ENCODE data around the gene SMIM44.
"Not testable (repeated sequence)": the region's sequence is repeated elsewhere in the genome, so short reads cannot be mapped to it uniquely, and the experiment has no call there.

SMIM44 gene

DNA sequence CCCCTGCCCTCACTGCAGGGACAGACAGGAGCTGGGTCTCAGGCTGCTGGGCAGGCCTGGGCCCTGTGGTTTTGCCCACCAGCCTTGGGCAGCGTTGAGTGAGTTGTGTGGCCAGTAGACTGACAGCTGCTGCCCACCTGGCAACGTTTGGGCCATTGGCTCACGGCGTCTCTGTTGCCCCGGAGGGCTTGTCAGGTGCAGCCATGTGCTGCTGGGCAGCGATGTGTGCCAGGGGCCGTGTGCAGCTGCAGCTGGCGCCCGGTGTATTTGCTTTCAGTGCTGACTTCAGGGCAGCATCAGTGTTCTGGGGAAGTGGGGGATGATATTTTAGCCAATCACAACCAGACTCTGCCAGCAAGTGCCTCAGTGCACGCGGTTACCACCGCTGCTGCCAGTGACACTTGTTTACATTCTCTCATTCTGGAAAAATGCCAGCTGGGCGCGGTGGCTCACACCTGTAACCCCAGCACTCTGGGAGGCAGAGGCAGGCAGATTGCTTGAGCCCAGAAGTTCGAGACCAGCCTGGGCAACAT is 33.5 kb upstream of the SMIM44 start:
- DNase-seq: peak; percentile 32

DNA sequence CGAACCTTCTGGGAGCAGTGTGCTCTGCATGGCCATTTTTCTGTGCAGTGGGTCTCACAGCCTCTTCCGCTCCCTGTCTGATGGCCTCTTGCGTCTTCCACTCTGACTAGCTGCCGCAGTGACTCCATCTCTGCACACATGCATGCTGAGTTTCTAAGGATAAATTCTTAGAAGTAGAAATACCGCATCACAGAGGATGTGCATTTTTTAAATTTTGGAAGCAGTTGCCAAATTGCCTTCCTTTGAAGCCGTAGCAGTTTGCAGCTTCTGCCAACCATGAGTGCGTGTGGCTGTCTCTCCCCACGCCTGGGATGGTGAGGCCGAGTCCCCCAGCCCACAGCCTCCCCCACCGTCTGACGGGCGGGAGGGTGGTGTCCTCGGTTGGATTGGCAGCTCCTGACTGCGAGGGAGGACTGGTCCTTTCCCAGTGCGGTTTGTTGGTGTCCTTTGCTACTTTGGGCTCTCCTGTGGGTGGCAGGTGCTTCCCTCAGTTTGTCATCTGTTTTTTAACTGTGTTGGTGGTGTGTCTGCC is 32.7 kb upstream of the SMIM44 start:
- DNase-seq: no peak

DNA sequence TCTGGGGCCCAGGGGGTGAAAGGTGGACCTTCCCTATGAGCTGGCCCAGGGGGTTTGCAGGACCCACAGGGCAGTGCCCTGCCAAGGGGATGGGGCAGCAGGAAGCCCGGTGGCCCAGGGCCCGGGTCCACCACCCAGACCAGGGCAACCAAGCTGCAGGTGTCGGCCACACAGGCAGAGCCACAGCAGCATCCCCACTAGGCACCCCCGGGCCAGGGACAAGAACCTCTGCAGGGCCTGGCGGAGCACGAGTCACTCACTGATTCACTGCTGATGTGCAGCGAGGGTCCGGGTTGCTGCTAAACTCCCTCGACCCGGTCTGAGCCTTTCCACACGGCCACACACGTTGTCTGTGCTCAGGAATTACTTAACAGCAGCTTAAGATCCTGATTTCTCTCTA is 31.7 kb upstream of the SMIM44 start:
- DNase-seq: no peak

DNA sequence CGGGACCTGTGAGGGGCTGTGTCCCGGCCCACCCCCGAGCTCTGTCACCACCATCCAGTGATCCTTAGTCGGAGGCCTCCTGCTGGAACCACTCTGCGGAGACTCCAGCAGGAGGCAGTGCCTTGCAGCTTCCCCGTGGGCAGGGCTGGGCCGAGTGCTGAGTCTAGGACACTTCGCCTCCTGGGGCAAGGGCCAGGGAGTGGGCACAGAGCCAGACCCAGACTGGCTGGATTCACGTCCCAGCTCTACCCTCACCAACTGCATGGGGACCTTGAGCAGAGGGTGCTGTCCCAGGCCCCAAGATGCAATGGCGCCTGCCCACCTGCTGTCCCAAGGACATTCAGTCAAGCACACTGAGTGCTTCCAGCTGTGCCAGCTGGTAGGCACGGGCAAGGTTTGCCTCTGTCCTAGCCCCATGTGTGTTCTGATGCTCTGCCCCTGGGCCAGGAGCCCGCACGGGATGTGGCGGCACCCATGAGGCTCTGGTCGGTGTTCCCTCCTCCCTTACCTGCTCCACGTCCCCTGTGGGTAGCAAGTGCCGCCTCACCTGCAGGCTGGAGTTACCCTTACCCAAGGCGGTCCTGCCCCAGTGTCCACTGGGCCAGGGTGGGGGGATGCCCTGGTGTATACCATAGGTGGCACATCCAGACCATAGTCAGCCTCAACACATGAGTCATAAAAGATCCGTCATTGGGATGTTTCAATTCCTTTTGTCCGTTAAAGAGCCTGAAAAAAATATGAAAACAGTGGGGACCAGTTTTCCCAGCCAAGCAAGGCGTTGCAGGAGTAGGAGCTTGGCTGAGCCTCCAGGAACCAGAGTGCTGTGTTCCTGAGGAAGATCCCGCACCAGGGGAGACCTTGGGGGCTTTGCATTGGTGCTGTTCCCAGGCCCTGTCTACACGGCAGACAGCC is 30.2 kb upstream of the SMIM44 start:
- DNase-seq: no peak

DNA sequence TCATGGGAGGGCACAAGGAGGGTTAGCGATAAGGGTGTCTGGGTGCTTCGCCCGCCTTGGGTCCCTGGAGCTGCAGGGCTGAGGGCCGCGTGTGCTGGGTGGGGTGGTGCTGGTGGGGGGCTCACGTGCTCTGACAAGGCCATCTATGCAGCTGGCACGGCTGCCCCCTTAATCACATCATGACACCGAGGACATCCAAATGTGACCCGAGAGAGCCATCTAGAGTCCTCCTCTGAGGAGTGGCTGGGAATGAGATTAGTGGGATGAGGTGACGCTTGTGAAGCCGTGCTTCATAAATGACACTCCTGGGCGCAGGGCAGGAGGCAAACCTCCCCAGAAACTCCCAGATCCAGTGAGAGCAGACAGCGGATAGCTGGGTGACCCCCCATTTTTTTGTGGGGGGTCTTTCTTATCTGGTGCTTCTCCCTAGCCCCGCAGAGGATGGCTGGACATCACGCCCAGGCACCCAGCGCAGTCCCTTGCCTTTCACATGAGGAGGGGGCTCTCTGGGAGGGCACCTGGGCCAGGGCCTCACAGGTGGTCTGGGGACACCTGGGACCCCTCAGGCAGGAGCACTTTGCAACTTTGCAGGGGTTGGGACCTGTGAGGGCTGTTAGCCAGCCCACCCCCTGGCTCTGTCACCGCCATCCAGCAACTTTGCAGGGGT is 29.5 kb upstream of the SMIM44 start:
- no peak for DNase-seq

DNA sequence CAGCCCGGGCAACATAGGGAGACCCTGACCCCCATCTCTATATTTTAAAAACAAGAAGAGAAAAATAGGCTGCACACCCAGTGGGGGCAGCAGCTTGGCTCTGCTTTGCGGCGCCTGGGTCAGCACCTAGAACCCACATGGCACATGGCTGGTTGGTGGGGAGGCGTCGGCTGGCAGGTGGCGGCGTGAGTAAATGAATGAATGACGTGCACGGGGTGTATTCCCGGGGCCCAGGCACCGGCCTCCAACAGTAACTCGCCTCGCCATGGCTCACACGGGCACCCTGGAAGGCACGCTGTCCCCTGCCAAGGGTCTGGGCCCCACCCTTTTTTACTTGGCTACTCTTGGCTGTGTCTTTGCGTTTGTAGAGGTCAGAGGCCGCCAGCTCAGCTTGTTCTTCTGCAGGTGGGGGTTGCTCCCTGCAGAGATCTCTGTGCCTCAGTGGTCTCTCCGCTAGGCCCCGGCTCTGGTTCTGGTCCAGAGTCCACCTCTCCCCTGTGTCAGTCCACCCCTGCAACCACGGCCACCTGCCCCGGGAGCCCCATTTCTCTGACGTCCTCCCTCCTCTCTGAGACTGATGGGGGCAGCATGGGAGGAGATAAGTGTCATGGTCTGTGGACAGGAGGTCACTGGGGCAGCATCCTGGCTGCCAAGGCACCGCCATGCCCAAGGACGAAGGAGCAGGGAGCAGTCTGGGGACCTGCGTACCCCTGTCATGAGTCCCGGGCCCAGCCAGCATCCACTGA is 28.4 kb upstream of the SMIM44 start:
- DNase-seq: no peak

DNA sequence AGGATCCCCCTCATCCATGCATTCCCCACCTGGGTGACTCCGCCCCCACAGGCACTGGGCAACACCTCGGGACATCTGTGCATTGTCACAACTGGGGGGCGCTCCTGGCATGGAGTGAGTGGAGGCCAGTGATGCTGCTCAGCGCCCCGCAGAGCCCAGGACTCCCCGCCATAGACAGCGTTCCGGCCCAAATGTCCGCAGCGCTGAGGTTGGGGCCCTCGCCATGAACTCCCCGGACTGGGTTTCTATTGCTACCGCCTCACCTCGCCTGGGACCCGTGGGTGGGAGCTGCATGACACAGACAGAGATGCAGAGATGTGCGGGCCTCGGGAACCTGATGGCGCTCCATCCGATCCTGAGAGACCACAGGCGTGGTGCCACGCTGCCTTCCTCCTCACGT is 27.5 kb upstream of the SMIM44 start:
- no peak for DNase-seq

DNA sequence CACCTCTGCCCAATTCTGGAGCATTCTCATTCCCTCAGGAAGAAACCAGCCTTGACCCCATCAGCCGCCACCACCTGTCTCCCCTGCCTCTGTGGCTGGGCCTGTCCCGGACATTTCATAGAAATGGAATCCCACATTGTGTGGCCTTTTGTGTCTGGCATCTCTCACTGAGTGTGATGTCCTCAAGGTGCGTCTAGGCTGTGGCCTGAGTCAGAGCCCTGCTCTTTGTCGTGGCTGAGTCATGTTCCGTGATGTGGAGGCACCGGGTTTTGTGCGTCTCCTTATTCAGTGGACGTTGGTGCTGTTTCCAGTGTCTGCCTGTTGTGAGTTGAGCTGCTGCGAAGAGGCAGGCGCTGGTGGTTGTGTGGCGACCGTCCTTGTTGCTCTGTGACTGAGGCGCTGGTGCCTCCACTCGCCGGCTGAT is 26.3 kb upstream of the SMIM44 start:
- peak; percentile 65 for DNase-seq

DNA sequence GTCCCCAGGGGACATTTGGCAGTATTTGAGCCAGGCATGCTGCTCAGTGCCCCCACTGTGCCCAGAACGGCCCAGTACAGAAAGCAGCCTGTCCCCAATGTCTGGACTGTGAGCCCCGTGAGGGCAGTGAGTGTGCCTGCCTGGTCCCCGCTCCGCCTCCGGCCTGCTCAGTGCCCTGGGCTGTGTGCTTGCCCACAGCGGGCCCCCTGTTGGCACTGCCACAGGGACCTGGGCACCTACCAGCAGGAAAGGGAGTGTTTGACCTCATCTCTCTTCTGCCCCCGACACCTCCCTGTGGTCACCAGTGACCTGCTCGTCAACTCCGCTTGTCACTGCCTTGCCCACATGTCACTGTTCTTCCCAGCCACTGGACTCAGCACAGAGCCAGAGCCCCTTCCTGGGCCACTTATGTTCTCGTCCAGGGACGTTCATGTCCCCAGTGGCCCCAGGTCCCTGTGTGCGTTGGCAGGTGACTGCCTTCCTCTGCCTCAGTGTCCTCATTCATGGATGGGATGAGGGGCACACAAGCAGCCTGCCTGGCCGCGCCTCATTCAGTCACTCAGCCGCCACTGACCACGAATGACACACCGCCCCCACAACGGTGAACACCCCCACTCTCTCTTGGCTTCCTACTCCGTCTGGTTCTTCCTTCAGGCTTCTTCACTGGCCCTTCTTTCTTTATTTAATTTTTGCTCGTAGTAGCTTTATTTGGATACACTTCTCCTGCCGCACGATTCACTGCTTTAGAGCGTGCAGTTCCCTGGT is 25.7 kb upstream of the SMIM44 start:
- peak; percentile 28 for DNase-seq

DNA sequence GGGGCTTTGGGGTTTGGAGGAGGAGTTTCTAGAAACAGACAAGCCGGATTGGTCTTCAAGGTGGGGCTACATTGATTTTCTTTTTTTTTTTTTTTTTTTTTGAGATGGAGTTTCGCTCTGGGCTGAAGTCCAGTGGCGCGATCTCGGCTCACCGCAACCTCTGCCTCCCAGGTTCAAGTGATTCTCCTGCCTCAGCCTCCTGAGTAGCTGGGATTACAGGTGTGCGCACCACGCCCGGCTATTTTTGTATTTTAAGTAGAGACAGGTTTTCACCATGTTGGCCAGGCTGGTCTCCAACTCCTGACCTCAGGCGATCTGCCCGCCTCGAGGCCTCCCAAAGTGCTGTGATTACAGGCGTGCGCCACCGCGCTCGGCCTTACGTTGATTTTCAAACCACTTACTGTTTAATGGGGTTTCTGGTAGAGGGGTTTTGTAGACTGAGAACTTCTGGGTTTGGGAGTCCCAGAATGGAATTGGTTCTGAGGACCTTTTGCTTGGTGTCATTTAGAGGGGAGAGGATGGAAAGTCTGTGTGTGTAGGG is 24.9 kb upstream of the SMIM44 start:
- not testable (repeated sequence) for DNase-seq

DNA sequence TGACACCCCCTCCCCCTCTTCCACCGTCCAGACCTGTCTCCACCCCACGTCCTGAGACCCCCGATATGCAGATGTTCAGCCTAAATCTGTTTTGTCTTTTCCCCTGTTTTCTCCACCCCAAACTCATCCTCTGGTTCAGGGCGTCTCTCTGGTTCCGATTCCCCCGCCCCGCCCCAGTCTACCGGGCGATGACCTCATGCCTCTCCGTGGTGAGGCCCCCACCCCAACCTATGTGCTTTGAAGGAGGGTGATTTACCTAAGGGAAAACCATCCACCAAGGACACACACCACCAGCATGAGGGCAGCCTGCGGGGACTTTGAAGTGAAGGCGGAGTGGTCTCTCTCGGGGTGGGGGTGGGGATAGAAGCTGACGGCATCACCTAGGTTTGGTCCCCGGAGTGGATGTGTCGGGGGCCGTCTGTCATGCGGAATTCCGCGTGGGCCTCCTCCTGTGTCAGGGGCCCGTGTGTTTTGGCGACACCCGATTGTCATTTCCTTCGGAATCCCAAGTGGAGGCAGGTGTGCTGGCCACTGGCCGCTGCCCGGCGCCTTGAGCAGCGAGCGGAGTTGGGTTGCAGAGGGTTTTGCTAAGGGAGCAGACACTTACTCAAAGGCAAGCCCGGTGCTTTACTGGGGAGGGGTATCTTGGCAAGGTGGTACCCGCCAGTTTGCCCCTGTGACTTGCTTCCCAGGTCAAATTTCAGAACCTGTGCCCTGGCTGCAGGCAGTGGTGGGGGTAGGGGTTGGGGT is 24.3 kb upstream of the SMIM44 start:
- DNase-seq: peak; percentile 50

DNA sequence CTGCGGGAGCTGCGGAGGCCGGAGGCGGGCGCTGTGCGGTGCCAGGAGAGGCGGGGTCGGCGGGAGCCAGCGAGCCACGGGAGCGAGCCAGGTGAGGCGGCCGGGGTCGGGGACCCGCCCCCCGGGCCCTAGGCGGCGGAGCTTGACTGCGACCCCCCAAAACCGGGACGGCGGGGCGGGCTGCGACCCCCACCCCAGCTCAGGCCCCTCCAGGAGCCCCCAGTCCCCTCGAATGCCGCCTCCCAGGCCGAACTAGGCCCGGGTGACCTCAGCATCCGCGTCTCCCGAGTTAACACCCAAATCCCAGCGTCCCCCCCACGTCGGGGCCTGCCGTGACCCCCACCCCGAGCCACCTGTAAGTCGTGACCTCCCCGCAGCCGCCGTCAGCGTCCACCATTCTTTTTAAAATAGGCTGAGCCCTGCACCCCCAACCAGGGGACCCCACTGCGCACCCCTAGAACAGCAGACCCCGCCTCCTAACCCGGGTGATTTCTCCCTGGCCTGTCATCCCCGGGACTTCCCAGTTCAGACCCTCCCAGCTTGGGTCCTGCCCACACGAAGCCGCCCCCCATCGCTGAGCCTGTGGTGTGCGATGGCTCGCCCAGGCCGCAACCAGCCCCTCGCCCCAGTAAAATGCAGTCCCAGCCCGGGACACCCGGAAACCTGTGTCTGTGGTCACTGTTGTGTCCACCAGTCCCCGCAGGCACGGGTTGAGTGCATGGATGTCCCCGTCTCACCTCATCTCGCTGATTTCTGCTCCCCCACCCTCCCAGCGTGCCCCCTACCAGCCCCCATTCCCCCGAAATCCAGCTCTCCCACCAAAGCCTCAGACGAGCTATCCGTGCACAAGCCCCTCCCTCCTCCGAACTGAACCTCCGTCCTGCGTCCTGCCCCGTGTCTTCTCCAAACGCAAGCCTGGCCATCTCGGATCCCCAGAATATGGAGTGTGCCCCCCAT is 23.4 kb upstream of the SMIM44 start:
- DNase-seq: peak; percentile 44

DNA sequence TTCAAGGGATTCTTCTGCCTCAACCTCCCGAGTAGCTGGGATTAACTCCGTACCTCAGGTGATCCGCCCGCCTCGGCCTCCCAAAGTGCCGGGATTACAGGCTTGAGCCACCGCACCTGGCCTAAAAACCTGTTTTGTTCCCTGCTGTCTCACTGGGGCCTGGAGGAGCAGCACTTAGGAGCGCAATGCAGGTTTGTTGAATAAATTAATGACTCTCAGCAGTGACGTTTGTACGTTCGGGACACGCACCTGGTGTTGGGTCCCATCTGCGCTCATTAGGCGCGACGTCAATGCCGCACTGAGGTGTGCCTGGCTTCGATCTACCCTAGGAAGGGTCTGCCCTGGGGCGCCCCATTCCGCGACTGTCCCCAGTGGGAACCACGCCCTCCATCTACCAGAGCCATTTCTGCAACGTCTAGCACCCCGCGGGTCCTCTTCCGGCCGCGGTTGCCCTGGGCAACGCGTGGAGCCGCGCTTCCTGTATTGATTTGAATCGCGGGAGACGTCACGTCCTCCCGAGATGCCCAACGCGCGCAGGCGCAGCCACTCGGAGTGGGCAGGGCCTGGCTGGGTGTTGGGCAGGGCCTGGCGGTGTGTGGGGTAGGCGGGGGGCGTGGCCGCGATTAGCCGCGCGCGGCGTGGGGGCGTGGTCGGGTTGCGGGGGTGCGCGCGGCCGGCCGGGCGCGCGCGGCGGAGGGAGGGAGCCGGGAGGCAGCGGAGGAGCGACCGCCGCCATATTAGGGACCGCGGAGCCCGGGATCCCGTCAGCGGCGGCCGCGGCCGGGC is 22.6 kb upstream of the SMIM44 start, which contains the start of gene FZR1:
Gene FZR1 (plus strand): TSS at position 714 of the 786 bp plus-strand sequence. CDS start 16,679 bp downstream, outside the sequence.
- DNase-seq: peak; percentile 99

DNA sequence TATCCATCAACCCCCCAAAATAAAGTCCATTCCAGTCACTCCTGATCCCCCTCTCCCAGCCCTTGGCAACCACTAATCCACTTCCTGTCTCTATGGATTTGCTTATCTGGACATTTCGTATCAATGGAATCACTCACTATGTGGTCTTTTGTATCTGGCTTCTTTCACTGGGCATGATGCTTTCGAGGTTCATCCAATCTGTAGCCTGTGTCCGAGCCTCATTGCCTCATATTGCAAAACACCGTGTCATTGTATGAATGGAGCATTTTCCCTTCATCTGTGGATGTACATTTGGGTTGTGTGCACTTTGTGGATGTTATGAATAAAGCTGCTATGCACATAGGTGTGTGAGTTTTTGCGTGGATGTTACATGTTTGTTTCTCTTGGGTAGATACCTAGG is 21.5 kb upstream of the SMIM44 start:
- no peak for DNase-seq

DNA sequence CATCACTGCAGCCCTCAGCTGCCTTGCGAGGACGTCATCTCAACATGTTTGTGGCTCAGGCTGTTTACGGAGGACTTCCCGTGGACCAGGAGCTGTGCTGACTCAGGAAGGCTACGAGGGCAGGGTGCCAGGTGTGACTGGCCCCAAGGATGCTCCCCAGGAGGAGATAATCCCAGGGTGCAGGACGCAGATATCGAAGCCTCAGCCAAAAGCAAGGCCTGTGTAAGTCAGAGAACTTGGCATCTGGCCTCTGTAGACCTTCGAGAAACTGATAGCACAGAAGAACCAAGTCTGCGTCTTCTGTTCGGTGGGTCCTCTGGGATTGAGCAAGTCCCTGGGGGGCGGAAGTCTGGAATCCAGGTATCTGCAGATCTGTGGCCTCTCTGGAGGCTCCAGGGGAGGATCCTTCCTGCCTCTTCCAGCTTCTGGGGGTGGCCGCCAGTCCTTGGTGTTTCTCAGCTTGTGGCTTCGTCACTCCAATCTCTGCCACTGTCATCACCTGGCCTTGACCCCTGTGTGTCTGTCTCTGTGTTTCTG is 19.9 kb upstream of the SMIM44 start:
- no peak for DNase-seq

DNA sequence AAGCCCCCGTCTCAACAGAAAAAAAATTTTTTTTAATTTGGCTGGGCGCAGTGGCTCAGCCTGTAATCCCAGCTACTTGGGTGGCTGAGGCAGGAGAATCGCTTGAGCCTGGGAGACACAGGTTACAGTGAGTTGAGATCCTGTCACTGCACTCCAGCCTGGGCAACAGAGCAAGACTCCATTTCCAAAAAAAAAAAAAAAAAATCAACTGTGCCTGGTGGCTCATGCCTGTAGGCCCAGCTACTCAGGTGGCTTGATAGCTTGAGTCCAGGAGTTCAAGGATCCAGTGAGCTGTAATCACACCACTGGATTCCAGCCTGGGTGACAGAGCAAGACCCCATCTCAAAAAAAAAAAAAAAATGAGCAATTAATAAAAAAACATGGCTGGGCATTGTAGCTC is 18.5 kb upstream of the SMIM44 start:
- DNase-seq: no peak

DNA sequence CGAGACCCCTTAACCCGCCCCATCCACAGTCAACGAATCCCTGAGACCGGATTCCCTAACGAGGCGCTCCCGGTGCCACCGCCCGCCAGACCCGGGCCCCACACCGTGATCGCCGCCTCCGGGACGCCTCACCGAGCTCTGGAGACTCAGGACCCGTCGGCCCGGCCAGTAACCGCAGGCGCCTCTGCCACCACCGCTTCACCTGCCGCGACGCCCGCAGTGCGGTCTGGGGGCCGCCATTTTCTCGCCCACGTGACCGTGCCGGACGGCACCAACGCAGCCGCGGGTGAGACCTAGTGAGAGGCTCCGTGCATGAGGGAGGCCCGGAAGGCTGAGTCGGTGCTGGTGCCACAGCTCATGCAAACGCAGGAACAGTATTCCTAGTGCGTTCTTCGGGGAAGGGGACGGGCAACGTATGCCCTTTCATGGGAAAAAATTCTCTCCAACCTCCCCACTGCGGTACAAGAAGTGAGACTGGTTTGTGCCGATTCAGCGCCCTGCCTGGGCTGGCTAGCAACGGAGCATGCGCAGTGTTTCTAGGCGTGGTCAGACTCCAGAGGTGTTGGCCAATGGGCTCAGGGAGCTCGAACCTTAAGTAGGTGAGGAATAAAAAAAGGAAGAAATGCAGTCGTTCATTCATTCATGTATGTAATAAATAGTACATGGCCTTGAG is 17.3 kb upstream of the SMIM44 start, which contains the start of gene DOHH:
Gene DOHH (minus strand): TSS at position 246 of the 673 bp plus-strand sequence. CDS start 3,860 bp downstream, outside the sequence.
- DNase-seq: peak; percentile 98
